ENCODE data around the gene IL1RAPL1. TPM values are rescaled to one million over a fixed set of nuclear protein-coding genes. Genes with fewer than 3 reads are reported as not detected.
A peak's percentile ranks its signal among the peaks of the same experiment; 100 is the strongest.

IL1RAPL1 gene
- total RNA-seq, 4 donors from 2014 or later, result 0.78 TPM; not detected in 3

DNA sequence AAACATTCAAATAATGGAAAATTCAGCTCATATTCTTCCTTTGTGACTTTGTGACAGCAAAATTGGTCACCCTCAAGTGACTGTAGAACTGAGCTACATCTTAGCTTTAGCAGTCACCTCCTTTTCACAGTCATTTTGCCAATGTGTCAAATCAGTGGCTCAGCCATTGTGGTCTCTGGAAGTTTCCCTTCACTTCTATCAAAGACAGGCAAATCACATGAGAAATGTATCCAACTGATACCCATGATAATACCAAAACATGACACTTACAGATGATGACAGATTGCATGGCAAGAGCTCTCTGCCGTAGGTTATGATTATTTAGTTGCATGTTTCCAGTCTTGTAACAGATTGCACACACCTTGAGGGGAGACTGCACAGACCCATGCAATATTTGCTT, 1078.3 kb downstream of the IL1RAPL1 start:
- no peaks in the 10 kb centered on the region for H3K36me3 ChIP-seq
- H3K27ac ChIP-seq, result no peak overlapping the region
- DNase-seq, result no peak
- H3K4me3 ChIP-seq (replicated peaks in 1 of 3), result no peak overlapping the region
- WGBS, 2 donors, result 100% methylated on average over 1 of the region's 1 CpG
- no peaks in the 10 kb centered on the region for H3K4me1 ChIP-seq
- H3K9me3 ChIP-seq, result no peaks in the 10 kb centered on the region
- intact Hi-C loops (cut with DNase I), result no loop called here
- TF ChIP-seq, protein P1, sequence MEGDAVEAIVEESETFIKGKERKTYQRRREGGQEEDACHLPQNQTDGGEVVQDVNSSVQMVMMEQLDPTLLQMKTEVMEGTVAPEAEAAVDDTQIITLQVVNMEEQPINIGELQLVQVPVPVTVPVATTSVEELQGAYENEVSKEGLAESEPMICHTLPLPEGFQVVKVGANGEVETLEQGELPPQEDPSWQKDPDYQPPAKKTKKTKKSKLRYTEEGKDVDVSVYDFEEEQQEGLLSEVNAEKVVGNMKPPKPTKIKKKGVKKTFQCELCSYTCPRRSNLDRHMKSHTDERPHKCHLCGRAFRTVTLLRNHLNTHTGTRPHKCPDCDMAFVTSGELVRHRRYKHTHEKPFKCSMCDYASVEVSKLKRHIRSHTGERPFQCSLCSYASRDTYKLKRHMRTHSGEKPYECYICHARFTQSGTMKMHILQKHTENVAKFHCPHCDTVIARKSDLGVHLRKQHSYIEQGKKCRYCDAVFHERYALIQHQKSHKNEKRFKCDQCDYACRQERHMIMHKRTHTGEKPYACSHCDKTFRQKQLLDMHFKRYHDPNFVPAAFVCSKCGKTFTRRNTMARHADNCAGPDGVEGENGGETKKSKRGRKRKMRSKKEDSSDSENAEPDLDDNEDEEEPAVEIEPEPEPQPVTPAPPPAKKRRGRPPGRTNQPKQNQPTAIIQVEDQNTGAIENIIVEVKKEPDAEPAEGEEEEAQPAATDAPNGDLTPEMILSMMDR (IDR thresholded peaks at IDR 0.05), result no peak
- H3K27me3 ChIP-seq, result no peaks in the 10 kb centered on the region

DNA sequence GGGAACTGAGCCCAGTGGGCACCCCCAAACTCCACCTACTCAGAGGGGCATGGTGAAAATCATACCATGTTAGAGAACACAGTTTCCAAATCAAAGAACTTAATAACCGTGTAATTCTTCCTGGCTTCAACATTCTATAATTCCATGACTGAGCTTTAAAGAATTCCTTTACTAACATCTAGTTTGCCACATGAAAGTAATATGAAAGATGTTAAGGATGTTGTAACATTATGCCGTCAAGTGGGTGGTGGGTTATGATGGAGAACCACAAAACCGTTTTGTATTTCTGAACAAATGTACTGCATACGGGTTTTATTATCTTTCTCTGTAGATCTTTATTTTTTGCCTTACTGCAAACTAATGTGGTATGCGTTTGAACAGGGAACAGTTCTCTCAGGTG, 1079.1 kb downstream of the IL1RAPL1 start:
- intact Hi-C loops (cut with DNase I), result no loop called here
- Histone ChIP-seq H3K4me3 (replicated peaks in 1 of 3) (no peak overlapping the region), H3K27me3 (no peaks in the 10 kb centered on the region), H3K4me1 (no peaks in the 10 kb centered on the region), H3K27ac (no peak overlapping the region), H3K9me3 (no peaks in the 10 kb centered on the region), H3K36me3 (no peaks in the 10 kb centered on the region)
- TF ChIP-seq, protein P1 (IDR thresholded peaks at IDR 0.05), result no peak
- no peak for TF ChIP-seq POLR2A (IDR thresholded peaks at IDR 0.05)
- no peak for DNase-seq
- WGBS, 2 donors, result 91 to 95% methylated on average over 5 of the region's 5 CpGs

DNA sequence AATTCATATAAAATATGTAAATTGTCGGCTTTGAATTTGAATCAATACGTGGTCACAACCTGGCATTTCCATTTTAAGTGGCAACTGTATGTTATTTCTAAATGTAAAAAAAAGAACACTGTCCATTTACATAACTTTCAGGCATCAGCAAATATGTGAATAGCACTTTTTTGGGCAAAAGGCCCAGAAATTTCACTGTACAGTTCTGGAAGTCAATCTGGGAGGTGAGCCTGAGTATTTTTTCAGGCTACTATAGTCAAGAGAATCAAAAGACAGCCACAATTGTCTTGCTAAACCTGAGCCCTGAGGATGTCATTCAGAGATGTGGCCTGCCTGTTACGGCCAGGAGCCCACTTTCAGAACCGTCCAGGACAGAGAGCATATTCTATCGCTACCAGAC, 1084.2 kb downstream of the IL1RAPL1 start:
- intact Hi-C loops (cut with DNase I), result no loop called here
- TF ChIP-seq POLR2A (IDR thresholded peaks at IDR 0.05), result no peak
- TF ChIP-seq, protein P1 (IDR thresholded peaks at IDR 0.05), result no peak
- DNase-seq, result no peak
- no peak overlapping the region for H3K27ac ChIP-seq
- H3K27me3 ChIP-seq, result no peaks in the 10 kb centered on the region
- H3K36me3 ChIP-seq, result no peaks in the 10 kb centered on the region
- H3K4me1 ChIP-seq, result no peaks in the 10 kb centered on the region
- H3K4me3 ChIP-seq (replicated peaks in 1 of 3), result no peak overlapping the region
- WGBS, 2 donors, result 95% methylated on average over 5 of the region's 5 CpGs
- H3K9me3 ChIP-seq, result no peaks in the 10 kb centered on the region

DNA sequence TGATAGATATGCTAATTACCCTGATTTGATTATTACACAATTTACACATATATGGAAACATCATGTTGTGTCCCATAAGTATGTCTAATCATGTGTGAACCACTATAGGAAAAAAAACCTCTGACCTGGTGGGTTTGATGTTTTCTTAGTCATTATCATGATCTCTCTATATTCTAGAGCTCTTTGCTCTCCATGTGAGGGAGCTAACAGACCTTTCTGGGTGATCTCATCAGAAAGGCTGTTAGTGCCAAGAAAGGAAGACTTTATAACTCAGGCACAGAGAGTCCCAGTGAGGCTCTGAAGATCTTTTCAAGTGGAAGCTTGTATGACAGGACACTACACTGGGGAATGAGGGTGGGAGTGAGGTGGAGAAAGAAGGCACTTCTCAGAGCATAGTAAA, 1100.4 kb downstream of the IL1RAPL1 start:
- TF ChIP-seq, protein P1 (IDR thresholded peaks at IDR 0.05), result peak in 1 of 6 experiments; percentile 9
- TF ChIP-seq POLR2A (IDR thresholded peaks at IDR 0.05), result no peak
- Histone ChIP-seq H3K27ac (no peak overlapping the region), H3K4me3 (replicated peaks in 1 of 3) (no peak overlapping the region), H3K9me3 (no peaks in the 10 kb centered on the region), H3K4me1 (no peaks in the 10 kb centered on the region), H3K36me3 (no peaks in the 10 kb centered on the region), H3K27me3 (no peaks in the 10 kb centered on the region)
- intact Hi-C loops (cut with DNase I), result no loop called here
- DNase-seq, result peak in 1 of 2 donors; percentile 4

DNA sequence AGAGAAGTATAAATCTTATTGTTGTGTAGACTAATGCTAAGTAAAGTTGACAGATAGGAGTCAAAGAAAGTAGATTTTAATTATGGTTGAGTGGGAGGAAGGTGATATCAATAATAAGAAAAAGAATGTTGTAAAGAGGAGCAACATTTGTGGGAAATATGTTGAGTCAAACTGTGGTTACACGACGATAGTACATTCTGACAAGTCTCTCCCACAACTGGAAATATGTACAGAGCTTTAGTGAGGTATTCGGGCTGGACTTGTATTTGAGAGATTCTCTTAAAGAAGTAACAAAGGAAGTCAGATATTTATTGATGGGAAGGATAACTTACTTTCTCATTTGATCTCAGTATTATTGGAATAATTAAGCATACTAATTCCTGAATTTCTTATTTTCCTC, 1102.8 kb downstream of the IL1RAPL1 start:
- DNase-seq, result no peak
- H3K27me3 ChIP-seq, result no peaks in the 10 kb centered on the region
- no peak overlapping the region for H3K27ac ChIP-seq
- no peak overlapping the region for H3K4me3 ChIP-seq (replicated peaks in 1 of 3)
- intact Hi-C loops (cut with DNase I), result no loop called here
- no peaks in the 10 kb centered on the region for H3K4me1 ChIP-seq
- H3K36me3 ChIP-seq, result no peaks in the 10 kb centered on the region
- TF ChIP-seq, protein P1 (IDR thresholded peaks at IDR 0.05), result no peak
- no peak for TF ChIP-seq POLR2A (IDR thresholded peaks at IDR 0.05)
- no peaks in the 10 kb centered on the region for H3K9me3 ChIP-seq
- WGBS, 2 donors, result 84 to 87% methylated on average over 3 of the region's 3 CpGs

Measured in thyroid gland (tissue), 4 donors.